A204.1 (cell line): ENCODE data around the gene ATP6V1F.

Experiments used
- FAIRE-seq: peaks from 2 replicates; lab custom pipeline; 2012; peaks lifted over from hg19 to GRCh38; lab: Jason Lieb, UNC

Gene ATP6V1F

DNA sequence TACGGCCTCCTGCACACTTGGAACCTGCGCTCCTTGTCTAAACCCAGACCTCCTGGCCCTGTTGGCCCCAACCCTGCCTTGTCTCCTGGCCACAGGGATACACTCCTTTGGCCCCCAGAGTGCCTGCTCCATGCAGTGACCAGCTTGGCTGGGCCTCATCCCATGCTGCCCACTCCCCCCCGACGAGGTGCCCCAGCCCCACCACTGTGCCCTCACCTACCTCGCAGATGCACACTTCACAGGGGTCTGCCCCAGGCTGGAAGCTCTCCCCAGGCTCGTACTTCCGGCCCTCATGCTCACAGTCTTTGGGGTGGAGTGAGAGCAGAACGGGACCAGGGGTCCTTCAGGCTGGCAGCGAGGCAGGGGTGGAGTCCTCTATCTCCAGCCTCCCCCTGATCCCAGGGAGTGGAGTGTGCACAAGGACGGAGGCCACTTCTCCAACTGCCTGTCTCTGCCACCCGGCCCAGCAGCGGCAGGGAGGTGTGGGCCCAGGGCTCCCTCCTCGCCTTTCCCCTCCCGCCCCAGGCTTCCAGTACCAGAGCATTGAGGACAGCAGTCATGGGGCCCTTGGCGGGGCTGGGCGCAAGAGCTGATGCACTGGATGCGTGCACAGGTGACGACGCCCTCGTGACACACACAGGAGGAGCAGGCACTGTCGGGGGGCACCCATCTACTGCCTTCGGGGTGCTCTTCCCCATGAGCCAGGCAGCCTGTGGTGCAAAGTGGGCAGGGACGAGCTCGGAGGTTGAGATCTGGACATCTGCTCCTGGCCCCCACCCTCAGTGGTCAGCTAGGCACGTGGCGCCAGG, 22.1 kb downstream of the ATP6V1F start:
- no peak for FAIRE-seq

DNA sequence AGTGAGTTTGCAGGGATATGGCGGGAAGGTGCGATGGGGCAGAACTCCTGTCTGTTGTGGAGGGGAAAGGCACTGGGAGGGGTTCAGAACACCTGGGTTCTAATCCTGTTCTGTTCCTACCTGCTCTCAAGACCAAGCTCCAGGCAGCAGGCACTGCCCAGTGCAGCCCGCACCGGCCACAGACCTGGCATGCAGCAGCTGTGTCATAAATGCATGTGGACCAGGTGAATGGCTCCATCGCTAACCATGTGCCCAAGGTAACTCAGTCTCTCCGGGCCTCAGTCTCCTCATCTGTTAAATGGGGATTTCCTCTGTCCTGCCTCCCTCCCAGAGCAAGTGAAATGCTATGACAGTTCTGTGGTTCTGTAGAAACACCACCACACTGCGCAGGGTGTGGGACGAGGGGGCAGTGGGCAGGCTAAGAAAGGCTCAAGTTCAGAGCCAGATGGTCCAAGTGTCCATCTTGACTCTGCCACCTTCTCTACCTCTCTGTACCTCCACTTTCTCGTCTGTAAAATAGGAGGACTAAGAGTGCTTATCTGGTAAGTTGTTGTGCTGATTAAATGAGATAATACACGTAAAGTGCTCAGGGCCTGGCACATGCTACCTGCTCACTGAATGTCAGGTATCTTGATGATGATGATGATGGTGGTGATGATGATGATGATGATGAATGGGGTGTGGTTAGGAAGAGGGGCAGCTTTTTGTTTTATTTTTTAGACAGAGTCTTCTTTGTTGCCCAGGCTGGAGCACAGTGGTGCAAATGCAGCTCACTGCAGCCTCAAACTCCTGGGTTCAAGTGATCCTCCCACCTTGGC, 22.9 kb downstream of the ATP6V1F start:
- FAIRE-seq: no peak

DNA sequence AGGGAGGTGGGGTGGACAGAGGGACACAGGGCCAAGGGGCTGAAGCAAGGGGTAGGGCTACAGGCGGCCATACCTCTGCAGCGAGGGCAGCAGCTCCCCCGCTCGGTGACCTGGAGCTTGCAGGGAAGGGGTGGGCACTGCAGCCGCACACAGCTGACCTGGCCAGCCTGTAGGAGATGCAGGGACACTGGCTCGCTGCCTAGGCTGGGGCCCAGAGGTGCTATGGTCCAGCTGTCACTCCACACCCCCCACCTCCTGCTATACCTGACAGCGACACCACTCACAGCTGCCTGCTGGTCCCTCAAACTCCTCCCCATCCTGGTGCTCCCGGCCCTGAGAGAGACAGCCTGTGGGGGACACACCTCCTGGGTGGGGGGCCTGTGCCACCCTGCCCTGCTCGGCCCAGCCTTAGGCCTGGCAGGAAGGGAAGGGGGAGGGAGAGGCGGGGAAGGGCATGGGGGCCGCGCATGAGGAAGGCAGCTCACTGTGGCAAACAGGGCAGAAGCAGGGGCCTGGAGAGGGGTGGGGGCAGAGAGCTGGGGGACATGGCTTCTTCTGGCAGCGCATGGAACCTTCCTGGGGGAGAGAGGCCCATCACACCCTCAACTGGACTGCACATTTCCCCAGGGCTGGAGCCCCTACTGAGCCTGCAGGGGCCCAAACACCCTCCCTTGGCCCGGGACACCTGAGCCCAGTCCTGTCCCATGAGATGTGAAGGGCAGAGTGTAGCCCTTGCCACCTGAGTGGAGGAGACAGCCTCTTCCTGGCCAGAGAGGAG, 23.9 kb downstream of the ATP6V1F start:
- FAIRE-seq: no peak

DNA sequence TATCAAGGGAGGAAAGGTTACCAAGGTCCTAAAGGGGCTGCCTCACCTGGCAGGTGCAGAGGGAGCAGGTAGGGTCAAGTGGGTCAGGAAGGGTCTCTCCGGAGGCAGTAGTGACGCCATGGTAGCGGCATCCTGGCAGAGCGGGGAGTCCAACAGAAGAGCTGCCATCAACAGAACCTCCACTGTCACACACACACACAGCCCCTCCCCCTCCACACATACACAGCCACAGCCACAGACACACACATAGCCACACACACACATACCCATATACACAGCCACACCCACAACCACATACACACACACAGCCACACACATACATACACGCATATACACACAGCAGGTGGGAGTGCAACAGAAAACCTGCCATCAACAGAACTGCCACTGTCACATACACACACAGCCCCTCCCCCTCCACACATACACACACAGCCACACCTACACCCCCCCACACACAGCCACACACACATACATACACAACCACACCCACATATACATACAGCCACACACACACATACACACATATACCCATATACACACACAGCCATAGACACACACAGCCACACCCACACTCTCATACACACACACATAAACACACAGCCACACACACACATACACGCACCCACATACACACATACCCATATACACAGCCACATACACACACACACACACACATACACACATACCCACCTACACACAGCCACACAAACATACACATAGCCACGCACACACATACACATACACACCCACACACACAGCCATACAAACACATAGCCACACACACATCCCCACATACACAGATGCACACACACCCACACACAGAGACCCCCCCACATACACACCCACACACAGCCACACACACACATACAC, 24.7 kb downstream of the ATP6V1F start:
- FAIRE-seq: no peak

DNA sequence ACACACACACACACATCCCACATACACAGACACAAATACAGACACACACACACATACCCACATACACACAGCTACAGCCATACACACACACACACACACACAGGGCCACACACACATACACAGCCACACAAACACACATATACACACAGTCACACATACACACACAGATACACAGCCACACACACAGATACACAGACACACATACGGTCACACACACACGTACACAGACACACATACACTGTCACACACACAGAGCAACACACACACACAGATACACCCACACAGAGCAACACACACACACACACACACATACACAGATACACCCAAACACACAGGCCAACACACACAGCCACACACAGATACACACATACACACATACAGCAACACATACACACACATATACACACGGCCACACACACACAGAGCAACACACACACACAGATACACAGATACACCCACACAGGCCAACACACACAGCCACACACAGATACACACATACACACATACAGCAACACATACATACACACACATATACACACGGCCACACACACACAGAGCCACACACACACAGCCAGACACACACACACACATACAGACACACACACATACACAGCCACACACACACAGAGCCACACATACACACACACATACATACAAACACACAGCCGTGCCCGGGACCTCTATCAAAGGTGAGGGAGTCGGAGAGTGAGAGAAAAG, 25.5 kb downstream of the ATP6V1F start:
- no peak for FAIRE-seq

DNA sequence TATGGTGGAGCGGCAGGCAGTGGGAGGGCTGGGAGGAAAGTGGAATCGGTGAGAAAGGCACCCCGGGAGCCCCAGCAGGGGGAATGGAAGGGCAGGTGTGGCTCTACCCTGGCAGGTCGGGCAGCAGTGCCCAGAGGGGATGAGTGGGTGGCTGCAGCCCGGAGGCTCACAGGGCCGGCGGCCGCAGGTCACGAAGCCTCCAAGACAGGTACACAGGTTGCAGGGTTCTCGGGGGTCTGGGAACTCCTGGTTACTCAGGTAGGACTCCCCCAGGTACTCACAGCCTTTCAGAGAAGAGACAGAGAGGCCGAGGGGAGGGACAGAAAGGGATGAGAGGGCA, 26.1 kb downstream of the ATP6V1F start:
- FAIRE-seq: no peak

DNA sequence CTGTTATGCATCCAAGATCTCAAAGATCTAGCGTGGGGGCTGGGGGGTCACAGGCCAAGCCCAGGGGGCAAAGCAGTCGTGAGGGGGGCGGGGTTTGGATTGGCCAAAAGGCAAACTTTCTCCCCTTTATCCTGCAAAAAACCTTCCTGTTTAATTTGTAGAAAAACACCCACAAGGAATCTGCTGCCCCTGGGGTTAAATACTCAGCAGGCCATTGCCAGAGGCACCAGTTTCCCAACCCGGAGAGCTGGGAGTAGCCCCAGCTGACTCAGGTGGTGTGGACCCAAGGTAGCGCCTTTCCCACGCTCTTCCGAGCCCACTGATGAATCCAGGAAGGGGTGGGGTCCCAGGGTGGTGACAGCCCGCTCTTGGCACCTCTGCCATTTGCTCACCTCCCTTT, 26.5 kb downstream of the ATP6V1F start:
- FAIRE-seq: no peak

DNA sequence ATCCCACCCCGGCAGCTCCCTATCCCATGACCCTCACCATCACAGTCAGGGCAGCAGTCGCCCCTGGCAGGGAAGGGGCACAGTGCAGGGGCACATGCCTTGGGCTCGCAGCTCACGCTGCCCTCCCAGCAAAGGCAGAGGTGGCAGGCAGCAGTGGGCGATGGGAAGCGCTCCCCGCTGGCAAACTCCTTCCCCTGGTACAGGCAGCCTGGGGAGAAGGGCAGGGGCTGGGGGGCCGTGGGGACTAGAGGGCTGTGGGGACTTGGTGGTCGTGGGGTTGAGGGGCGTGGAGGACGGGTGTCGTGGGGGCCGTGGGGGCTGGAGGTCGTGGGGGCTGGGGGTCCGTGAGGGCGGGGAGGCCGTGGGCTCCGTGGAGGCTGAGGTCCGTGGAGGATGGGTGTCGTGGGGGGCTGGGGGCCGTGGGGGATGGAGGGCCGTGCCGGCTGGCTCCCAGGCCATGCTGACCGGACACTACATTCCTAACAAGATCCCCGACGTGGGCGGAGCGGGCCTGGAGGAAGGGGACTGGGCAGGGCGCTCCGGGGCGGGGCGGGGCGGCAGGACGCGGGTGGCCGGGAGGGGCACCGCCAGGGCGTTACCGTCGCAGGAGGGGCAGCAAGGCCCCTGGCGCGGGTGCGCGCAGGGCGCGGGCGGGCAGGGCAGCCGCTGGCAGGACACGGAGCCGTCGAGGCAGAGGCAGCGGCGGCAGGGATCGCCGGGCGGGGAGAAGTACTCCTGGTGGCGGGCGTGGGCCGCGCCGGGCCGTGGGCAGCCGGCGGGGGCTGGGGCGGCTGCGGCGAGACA, 27.9 kb downstream of the ATP6V1F start:
- no peak for FAIRE-seq

DNA sequence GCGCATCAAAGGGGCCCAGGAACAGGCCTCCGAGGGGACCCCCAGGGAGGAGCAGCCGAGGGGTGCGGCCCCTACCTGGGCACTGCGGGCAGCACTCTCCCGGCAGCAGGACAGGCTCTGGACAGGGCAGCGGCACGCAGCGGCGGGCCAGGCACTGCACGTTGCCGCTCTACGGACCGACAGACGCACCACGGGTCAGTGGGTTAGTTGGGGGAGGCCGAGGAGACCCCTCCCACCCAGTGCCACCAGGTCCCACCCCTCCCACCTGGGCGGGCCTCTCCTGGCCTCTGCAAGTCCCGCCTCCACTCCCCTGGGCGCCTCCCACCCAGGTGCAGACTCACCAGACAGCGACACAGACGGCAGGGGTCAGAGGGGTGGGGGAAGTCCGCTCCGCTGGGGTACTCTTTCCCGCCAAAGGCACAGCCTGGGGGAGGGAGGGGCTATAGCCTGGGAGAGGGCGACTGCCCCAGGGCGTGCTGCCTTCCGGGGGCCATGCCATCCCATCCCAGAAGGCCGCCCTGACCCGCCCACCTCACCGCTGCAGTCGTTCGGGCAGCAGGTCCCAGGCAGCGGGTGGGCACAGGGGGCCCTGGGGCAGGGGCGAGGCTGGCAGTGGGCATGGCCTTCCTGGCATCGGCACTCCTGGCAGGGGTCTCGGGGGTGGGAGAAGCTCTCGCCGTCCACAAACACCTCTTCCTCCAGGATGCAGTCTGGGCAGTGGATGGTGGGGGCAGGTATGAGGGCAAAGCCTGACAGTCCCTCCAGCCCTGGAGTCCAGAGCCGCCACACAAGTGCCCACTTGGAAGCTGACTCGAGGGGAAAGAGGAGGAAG, 28.7 kb downstream of the ATP6V1F start:
- FAIRE-seq: no peak

DNA sequence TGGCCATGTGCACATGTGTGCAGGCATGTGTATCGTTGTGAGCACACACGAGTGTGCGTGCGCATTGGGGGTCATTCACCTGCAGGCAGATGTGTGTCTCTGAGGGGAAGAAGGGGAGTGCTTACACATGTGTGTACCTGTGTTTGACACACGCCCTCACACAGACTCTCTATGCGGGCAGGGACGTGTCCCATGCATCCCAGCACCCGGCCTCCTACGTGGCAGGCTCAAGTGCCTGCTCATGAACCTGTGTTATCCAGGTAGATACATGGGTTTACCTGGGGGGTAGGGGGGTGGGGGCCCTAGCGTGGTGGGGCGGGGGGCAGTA, 29.2 kb downstream of the ATP6V1F start:
- FAIRE-seq: no peak

DNA sequence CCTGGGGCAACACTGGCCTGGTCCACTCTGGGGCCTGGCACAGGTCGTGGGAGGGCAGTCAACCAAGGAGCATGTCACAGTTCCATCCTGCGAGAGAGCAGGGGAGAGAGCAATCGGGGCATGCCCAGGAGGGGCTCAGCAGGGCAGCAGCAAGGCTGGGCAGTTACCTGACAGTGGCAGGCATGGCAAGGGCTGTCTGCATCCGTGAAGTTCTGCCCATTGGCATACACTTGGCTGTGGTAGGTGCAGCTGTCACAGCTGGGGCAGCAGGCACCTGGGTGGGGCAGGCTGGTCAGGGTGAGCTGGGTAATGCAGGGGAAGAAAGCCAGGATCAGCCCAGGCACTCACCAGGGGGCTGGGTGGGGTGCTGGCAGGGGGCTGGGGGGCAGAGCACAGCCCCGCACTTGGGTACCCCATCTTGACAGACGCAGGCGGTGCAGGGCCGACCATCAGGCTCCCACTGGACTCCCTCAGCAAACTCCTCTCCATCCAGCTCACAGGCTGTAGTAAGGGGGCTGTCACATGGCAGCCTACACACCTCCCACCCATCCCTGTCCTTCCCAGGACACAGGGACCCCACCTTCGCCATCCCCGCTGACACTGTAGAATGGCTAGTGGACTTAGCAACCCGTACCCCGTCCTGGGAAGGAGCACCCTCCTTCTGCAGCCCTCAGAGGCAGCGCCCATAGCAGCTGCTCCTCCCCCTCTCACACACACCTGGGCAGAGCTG, 30.0 kb downstream of the ATP6V1F start:
- FAIRE-seq: no peak

DNA sequence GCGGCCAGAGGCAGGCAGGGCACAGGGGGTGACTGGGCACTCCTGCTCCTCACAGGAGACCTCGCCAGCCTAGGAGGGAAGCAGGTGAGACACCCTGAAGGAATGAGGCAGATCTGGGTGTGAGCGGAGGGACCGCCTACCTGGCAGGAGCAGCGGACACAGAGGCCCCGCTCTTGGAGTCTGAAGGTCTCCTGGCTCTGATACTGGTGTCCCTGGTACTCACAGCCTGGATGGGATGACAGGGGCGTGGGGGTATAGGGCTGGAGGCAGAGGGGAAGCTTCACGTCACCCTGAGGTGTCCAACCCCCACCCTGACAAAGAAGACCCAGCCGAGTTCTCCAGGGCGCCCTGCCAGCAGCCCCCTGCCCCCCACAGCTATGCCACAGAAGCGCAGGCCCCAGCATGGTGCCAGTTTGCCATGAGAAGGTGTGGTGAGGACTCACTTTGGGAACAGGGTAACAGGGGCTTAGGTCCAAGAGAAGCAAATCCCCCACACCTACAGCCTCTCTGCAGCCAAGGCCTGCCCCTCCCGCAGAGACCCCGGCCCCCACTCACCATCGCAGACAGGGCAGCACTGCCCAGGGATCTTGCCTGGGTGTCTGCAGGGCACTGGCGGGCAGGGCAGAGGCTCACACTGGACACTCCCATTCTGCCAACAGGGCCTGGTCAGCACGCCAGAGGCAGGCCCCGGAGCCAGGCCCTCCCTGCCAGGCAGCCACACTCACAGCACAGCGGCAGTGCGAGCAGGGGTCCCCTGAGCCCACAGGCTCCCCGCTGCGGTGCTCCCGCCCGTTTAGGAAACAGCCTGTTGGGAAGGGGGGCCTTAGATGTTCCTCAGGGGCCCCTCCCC, 30.8 kb downstream of the ATP6V1F start:
- no peak for FAIRE-seq

DNA sequence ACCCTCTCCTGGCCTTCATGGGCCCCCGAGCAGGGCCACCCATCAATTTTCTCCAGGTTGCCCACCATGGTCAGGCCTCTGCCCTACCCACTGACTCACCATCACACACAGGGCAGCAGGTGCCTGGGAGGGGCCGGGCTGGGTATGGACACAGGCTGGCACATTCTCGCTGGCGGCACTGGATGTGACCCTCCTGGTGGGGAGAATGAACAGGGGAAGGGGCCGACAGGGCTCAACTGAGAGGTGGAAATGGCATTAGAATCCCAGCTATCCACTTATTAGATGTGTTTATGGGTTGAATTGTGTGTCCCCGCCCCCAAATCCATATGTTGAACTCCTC, 31.4 kb downstream of the ATP6V1F start:
- FAIRE-seq: no peak

DNA sequence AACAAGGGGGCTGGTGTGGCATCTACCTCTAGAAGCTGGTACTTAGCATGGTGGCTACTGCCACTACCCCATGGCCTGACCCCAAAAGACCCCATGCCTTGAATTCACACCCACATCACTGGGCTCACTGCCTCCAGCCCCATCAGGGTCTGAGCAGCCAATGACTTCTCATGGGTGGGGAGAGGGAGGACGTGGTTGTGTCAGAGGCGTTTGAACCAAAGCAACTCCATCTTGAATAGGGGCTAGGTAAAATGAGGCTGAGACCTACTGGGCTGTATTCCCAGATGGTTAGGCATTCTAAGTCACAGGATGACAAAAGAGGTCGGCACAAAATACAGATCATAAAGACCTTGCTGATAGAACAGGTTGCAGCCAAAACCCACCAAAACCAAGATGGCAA, 32.7 kb downstream of the ATP6V1F start:
- FAIRE-seq: no peak

DNA sequence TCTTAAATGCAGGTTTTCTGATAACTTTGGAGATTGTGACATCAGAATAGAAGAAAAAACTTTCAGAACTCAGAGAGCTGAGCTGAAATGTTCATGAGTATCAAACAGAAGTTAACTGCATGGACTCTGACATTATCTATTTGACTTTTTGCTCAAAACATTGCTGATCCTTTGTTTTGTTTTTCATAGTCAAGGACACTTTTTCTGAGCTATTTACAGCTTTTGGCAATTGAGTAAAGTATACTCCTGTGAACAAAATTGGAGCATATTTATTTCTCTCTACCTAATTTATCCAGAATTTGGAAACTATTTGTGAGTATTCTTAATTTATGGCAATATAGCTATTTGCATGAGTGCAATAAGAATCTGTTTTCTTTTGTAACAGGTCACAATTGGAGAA, 36.7 kb downstream of the ATP6V1F start:
- no peak for FAIRE-seq

DNA sequence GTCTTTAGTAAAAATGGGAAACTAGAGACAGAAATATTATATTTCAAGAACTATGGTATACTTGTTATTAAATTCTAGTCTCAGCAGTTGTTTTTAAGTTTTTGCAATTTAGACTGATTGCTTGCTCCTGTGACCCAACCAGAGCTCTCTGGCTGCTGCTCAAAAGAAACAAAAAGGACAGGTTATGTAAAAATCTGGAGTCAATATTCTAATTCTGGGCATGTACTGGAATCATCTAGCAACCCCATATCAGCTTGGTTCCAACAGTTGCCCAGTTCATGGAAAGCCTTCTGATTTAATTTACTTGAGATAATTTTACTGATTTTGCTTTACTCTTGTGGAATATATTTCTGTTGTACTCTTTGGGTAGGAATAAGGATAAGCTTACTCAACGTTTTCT, 37.6 kb downstream of the ATP6V1F start:
- FAIRE-seq: no peak

DNA sequence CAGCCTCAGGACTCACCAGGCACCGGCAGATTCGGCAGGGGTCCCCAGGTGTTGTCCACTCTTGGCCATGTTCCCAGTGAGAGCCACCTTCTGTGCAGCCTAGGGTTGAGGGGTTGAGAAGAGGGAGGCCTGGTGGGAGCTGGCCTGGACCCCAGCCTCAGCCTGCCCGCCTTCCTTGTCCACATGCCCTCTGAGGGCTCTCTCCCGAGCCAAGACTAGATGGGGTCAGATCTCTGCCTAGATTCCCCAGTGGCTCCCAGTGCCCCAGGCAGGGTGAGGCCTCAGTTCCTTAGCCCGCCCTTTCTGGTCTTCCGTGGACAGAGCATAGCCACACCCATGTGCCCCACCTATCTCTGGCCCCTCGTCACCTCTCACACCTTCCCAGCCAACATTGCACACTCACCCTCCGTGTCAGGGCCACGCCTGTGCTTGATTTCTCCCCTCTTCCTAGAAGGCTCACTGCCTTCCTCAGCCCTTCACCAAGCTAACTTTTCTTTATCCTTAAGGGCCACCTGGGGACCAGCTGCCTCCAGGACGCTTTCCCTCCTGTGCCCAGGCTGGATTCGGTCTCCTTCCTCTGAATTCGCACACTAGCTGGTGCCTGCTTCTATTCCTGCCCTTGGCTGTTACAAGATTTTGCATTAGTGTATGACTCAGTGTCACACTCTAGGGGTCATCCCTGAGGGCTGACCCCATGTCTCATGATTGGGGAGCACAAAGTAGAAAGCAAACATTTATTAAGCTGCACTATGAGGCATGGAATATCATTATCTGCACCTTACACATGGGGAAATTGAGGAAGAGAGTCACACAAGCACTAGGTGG, 40.3 kb downstream of the ATP6V1F start:
- no peak for FAIRE-seq
